ENCODE measurements around the gene HS2ST1.
"Not testable (repeated sequence)": the region's sequence is repeated elsewhere in the genome, so short reads cannot be mapped to it uniquely, and the experiment has no call there.

Gene HS2ST1

GRCh38 chr1:86875722-86876121 lies 38.7 kb upstream of the HS2ST1 start:
- TF ChIP-seq CTCF (conservative IDR thresholded peaks at IDR 0.05; ENCODE audit: low read depth, low read length) = no peak
- H3K4me3 ChIP-seq (ENCODE audit: low read depth, low read length) = no peak overlapping the region
- no peak for DNase-seq (ENCODE audit: low read depth)

GRCh38 chr1:86887479-86888162 lies 26.8 kb upstream of the HS2ST1 start:
- no peak for TF ChIP-seq CTCF (conservative IDR thresholded peaks at IDR 0.05; ENCODE audit: low read depth, low read length)
- DNase-seq (ENCODE audit: low read depth) = no peak
- H3K4me3 ChIP-seq (ENCODE audit: low read depth, low read length) = no peak overlapping the region

- no peak overlapping the region for H3K4me3 ChIP-seq (ENCODE audit: low read depth, low read length)
- no peak for TF ChIP-seq CTCF (conservative IDR thresholded peaks at IDR 0.05; ENCODE audit: low read depth, low read length)
- no peak for DNase-seq (ENCODE audit: low read depth)
Measured at GRCh38 chr1:86888327-86888726, 26.1 kb upstream of the HS2ST1 start.

- DNase-seq (ENCODE audit: low read depth) = not testable (repeated sequence)
Measured at GRCh38 chr1:86899401-86899800, 15.0 kb upstream of the HS2ST1 start.

GRCh38 chr1:86905875-86906274 lies 8.6 kb upstream of the HS2ST1 start:
- no peak for TF ChIP-seq CTCF (conservative IDR thresholded peaks at IDR 0.05; ENCODE audit: low read depth, low read length)
- DNase-seq (ENCODE audit: low read depth) = no peak

More at GRCh38 chr1:86899401-86899800, 15.0 kb upstream of the HS2ST1 start:
- H3K4me3 ChIP-seq (ENCODE audit: low read depth, low read length) = not testable (repeated sequence)

GRCh38 chr1:86906419-86906818 lies 8.0 kb upstream of the HS2ST1 start:
- no peak overlapping the region for H3K4me3 ChIP-seq (ENCODE audit: low read depth, low read length)
- peak; percentile 66 for DNase-seq (ENCODE audit: low read depth)
- no peak for TF ChIP-seq CTCF (conservative IDR thresholded peaks at IDR 0.05; ENCODE audit: low read depth, low read length)

More at GRCh38 chr1:86905875-86906274, 8.6 kb upstream of the HS2ST1 start:
- no peak overlapping the region for H3K4me3 ChIP-seq (ENCODE audit: low read depth, low read length)

- peak; percentile 19 for DNase-seq (ENCODE audit: low read depth)
- TF ChIP-seq CTCF (conservative IDR thresholded peaks at IDR 0.05; ENCODE audit: low read depth, low read length) = no peak
- H3K4me3 ChIP-seq (ENCODE audit: low read depth, low read length) = peak overlapping the region; percentile 100
Measured at GRCh38 chr1:86912281-86912900, 2.0 kb upstream of the HS2ST1 start.
